ENCODE data around the gene TGFBR3L. TPM values are rescaled to one million over a fixed set of nuclear protein-coding genes. Genes with fewer than 3 reads are reported as not detected.
A peak's percentile ranks its signal among the peaks of the same experiment; 100 is the strongest.
"Not testable (repeated sequence)": the region's sequence is repeated elsewhere in the genome, so short reads cannot be mapped to it uniquely, and the experiment has no call there.

TGFBR3L gene
- total RNA-seq, 1 donor from 2014 or later = 1.8 TPM

- no peak overlapping the region for H3K4me3 Mint-ChIP-seq
- Histone ChIP-seq H3K4me3 (no peak overlapping the region), H3K4me2 (peak overlapping the region; percentile 88), H3K27ac (no peak overlapping the region), H3K9ac (no peak overlapping the region), H4K20me1 (ENCODE audit: low read depth) (no peaks in the 10 kb centered on the region), H3K79me2 (ENCODE audit: low read depth) (no peaks in the 10 kb centered on the region), H3K9me3 (ENCODE audit: low read depth) (no peaks in the 10 kb centered on the region), H3K4me1 (no peaks in the 10 kb centered on the region), H3F3A (ENCODE audit: low read depth) (peaks cover 7% of the 10 kb centered on the region), H3K27me3 (peaks cover 44% of the 10 kb centered on the region), H2AFZ (replicated peaks) (no peak overlapping the region), H3K36me3 (no peaks in the 10 kb centered on the region)
- H3K4me1 Mint-ChIP-seq = peaks cover 11% of the 10 kb centered on the region
- H3K9me3 Mint-ChIP-seq = no peaks in the 10 kb centered on the region
- H3K27me3 Mint-ChIP-seq (ENCODE audit: insufficient read depth, low read depth) = peaks cover 22% of the 10 kb centered on the region
- TF ChIP-seq EZH2phosphoT487 (IDR thresholded peaks at IDR 0.05) (no peak), CTCF (IDR thresholded peaks at IDR 0.05) (no peak), EZH2 (IDR thresholded peaks at IDR 0.05) (no peak)
- H3K36me3 Mint-ChIP-seq = no peaks in the 10 kb centered on the region
- H3K27ac Mint-ChIP-seq = no peak overlapping the region
- no peak for DNase-seq (ENCODE audit: low spot score)
These were observed 27.1 kb upstream of the TGFBR3L start for GRCh38 chr19:7887408-7888144.

DNA sequence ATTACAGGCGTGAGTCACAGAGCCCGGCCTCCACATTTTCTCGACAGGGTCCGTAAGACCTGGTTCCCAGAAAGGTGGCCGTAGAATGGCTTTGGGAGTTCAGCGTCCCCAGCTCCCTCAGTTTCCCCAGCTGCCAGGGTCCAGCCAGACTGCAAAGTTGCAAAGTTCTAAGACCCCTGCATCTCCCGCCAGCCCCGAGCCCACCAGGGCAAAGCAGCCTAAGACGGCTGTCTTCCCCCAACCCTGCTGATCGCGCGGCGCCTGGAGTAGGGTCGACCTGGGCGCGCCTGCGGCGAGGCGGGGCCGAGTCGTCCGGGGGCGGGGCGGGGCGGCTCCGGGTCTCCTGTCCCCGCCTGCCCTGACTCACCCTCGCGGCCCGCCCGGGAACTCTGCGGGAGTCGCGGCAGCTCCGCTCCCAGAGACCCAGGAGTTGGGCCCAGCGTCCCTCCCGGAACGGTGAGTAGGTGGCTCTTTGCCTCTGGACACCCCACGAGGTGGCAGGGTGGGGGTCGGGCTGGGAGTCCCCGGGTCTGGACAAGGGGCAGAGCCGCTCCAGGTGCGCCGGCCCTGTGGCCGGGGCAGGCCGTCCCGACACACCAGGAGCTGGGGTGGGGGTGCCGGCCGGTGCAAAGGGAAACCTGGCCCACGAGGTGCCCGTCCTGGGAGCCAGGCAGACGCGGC lies 26.3 kb upstream of the TGFBR3L start, which contains the start of gene LRRC8E:
Gene LRRC8E, plus strand, starts transcription at position 366 of the 681 bp plus-strand sequence. CDS start 7,094 bp downstream, outside the sequence.
- H3K4me1 ChIP-seq = no peaks in the 10 kb centered on the region
- peak within 1 kb of the TSS; percentile 88 for H3K4me2 ChIP-seq
- H2AFZ ChIP-seq (replicated peaks) = peak within 1 kb of the TSS; percentile 64
- Mint-ChIP-seq H3K4me3 (peak within 1 kb of the TSS; percentile 59), H3K27me3 (ENCODE audit: insufficient read depth, low read depth) (peaks cover 22% of the 10 kb centered on the region), H3K9me3 (no peaks in the 10 kb centered on the region), H3K27ac (no peak within 1 kb of the TSS), H3K36me3 (no peaks in the 10 kb centered on the region), H3K4me1 (peaks cover 11% of the 10 kb centered on the region)
- no peaks in the 10 kb centered on the region for H3K79me2 ChIP-seq (ENCODE audit: low read depth)
- peak; percentile 34 for TF ChIP-seq EZH2 (IDR thresholded peaks at IDR 0.05)
- TF ChIP-seq EZH2phosphoT487 (IDR thresholded peaks at IDR 0.05) = no peak
- no peak for TF ChIP-seq CTCF (IDR thresholded peaks at IDR 0.05)
- no peak within 1 kb of the TSS for H3K27ac ChIP-seq
- no peaks in the 10 kb centered on the region for H3K36me3 ChIP-seq
- peaks cover 44% of the 10 kb centered on the region for H3K27me3 ChIP-seq
- H3K4me3 ChIP-seq = peak within 1 kb of the TSS; percentile 50
- peaks cover 7% of the 10 kb centered on the region for H3F3A ChIP-seq (ENCODE audit: low read depth)
- H3K9me3 ChIP-seq (ENCODE audit: low read depth) = no peaks in the 10 kb centered on the region
- DNase-seq (ENCODE audit: low spot score) = peak; percentile 83
- H4K20me1 ChIP-seq (ENCODE audit: low read depth) = no peaks in the 10 kb centered on the region
- H3K9ac ChIP-seq = no peak within 1 kb of the TSS

DNA sequence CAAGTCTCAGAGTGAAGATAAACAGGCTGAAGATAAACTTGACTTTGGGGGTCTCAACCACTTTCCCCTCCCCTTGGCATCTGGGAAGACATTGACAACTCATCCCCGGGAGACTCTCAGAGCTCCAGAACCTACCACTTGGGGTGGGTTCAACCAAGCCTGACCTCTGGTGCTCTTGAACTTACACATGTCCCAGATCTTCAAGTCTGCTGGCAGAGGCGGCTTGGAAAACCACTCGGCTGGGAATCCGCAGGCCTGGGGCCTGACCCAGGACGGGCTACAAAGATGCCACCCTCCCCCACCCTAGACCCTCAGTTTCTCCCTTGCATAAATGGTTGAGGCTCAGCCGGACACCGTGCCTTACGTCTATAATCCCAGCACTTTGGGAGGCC lies 25.8 kb upstream of the TGFBR3L start:
- Histone ChIP-seq H3K9me3 (ENCODE audit: low read depth) (no peaks in the 10 kb centered on the region), H3F3A (ENCODE audit: low read depth) (peaks cover 7% of the 10 kb centered on the region), H3K4me1 (no peaks in the 10 kb centered on the region), H3K27me3 (peaks cover 44% of the 10 kb centered on the region), H2AFZ (replicated peaks) (no peak overlapping the region), H3K9ac (no peak overlapping the region), H3K36me3 (no peaks in the 10 kb centered on the region), H3K4me3 (peak overlapping the region; percentile 50), H3K4me2 (peak overlapping the region; percentile 88), H4K20me1 (ENCODE audit: low read depth) (no peaks in the 10 kb centered on the region), H3K27ac (no peak overlapping the region), H3K79me2 (ENCODE audit: low read depth) (no peaks in the 10 kb centered on the region)
- peak overlapping the region; percentile 59 for H3K4me3 Mint-ChIP-seq
- H3K36me3 Mint-ChIP-seq = no peaks in the 10 kb centered on the region
- no peak for TF ChIP-seq EZH2phosphoT487 (IDR thresholded peaks at IDR 0.05)
- TF ChIP-seq CTCF (IDR thresholded peaks at IDR 0.05) = no peak
- no peak for TF ChIP-seq EZH2 (IDR thresholded peaks at IDR 0.05)
- no peak overlapping the region for H3K27ac Mint-ChIP-seq
- peaks cover 11% of the 10 kb centered on the region for H3K4me1 Mint-ChIP-seq
- peaks cover 20% of the 10 kb centered on the region for H3K27me3 Mint-ChIP-seq (ENCODE audit: insufficient read depth, low read depth)
- no peak for DNase-seq (ENCODE audit: low spot score)
- no peaks in the 10 kb centered on the region for H3K9me3 Mint-ChIP-seq

DNA sequence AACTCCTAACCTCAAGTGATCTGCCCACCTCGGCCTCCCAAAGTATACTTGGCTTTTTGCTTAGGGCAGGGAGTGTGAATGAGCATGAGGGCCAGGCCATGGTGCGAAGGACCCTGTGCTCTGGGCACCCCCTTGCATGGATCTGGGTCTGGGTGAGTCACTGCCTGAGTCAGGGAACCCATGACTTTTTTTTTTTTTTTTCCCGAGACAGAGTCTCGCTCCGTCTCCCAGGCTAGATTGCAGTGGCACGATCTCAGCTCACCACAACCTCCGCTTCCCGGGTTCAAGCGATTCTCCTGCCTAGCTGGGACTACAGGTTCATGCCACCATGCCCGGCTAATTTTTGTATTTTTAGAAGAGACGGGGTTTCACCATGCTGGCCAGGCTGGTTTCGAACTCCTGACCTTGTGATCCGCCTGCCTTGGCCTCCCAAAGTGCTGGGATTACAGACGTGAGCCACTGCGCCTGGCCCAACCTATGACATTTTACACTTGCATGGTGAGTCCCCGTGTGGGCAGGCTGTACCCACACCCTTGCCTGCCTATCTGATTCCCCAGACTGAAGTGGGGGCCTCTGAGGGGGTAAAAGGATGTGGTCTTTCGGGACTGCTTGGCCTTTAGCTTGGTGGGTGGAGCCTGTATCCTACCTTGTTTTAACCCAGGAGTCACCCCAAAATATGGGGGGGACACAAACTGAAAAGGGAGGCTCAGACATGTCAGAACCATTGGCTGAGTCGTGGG lies 21.1 kb upstream of the TGFBR3L start:
- not testable (repeated sequence) for H4K20me1 ChIP-seq (ENCODE audit: low read depth); H3K27me3 Mint-ChIP-seq (ENCODE audit: insufficient read depth, low read depth); H3F3A ChIP-seq (ENCODE audit: low read depth); H2AFZ ChIP-seq (replicated peaks); H3K9me3 ChIP-seq (ENCODE audit: low read depth); DNase-seq (ENCODE audit: low spot score); H3K4me1 ChIP-seq; H3K4me2 ChIP-seq; H3K9ac ChIP-seq; H3K4me3 Mint-ChIP-seq; H3K27ac Mint-ChIP-seq; H3K36me3 Mint-ChIP-seq; H3K27ac ChIP-seq; H3K4me3 ChIP-seq; H3K9me3 Mint-ChIP-seq; H3K4me1 Mint-ChIP-seq; H3K36me3 ChIP-seq; H3K79me2 ChIP-seq (ENCODE audit: low read depth)
- H3K27me3 ChIP-seq = peaks cover 18% of the 10 kb centered on the region

Data from neural progenitor cell (in vitro differentiated cells).